HepG2 (cell line): ENCODE measurements around the gene TTC28. TPM values are rescaled to one million over a fixed set of nuclear protein-coding genes. Genes with fewer than 3 reads are reported as not detected.

Source experiments
- ATAC-seq: fragments of 200-7000 bp; cut with Tn5 transposase; 3 replicates; pipeline ENCODE4 v1.9.1; 2020; ENCODE audit warnings: mild to moderate bottlenecking, moderate library complexity
- BruUV-seq: library from RNA; stranded (reverse); fragments of 400-500 nt; replicated peaks from 2 replicates; lab custom pipeline; 2021; lab: Mats Ljungman, UMichigan
- CTCF ChIA-PET: fragments of 300-600 bp; formaldehyde crosslinking; extraction: SDS; loops from one replicate; lab custom pipeline; 2021; ENCODE audit warnings: low total read pairs, inconsistent platforms, low intra/inter-chr PET ratio; lab: Yijun Ruan, JAX
- POLR2A ChIA-PET: fragments of 350-600 bp; sonication (Branson Sonifier 250); formaldehyde crosslinking; loops from one replicate; lab custom pipeline; 2020; ENCODE audit warnings: antibody characterized with exemption, inconsistent platforms; lab: Yijun Ruan, JAX
- DNase-seq: peaks from one replicate; pipeline ENCODE4 v3.0.0-alpha.2; 2015; ENCODE audit warnings: low spot score
- FAIRE-seq: peaks from 3 replicates; lab custom pipeline; 2011; peaks lifted over from hg19 to GRCh38; lab: Jason Lieb, UNC
- H2AFZ ChIP-seq: one replicate; pipeline ENCODE4 v1.6.1; 2011; ENCODE audit warnings: low read length, inconsistent platforms
- H3K27ac ChIP-seq: fragments of 300-600 bp; 3 replicates; pipeline ENCODE4 v1.8.0; 2011; ENCODE audit warnings: mixed run types, mild to moderate bottlenecking, mixed read lengths, low read length, inconsistent platforms; ENCODE audit not compliant: insufficient read depth; ENCODE audit errors: extremely low read length
- H3K27me3 ChIP-seq, 2 experiments: fragments of 200-600 bp in 1 of 2; 2 replicates in 1 of 2; 3 replicates in 1 of 2; pipeline versions ENCODE4 v1.6.0 to v1.8.0; 2011; ENCODE audit warnings: low read length in 2 of 2, mild to moderate bottlenecking in 2 of 2, moderate library complexity in 2 of 2, inconsistent platforms in 1 of 2; ENCODE audit not compliant: insufficient read depth in 2 of 2, control insufficient read depth in 1 of 2
- H3K36me3 ChIP-seq, 2 experiments: fragments of 200-600 bp in 1 of 2; replicated peaks in 1 of 2; 2 replicates in 1 of 2; 3 replicates in 1 of 2; pipeline versions ENCODE4 v1.5.1 to v1.8.0; 2011; ENCODE audit warnings: low read length in 2 of 2, inconsistent platforms in 1 of 2; ENCODE audit not compliant: insufficient read depth in 2 of 2, control insufficient read depth in 1 of 2
- H3K4me1 ChIP-seq: 2 replicates; pipeline ENCODE4 v1.5.1; 2012; ENCODE audit warnings: low read length, inconsistent platforms; ENCODE audit not compliant: insufficient read depth
- H3K4me2 ChIP-seq: 2 replicates; pipeline ENCODE4 v1.6.0; 2011; ENCODE audit warnings: low read depth, low read length, inconsistent platforms
- H3K4me3 ChIP-seq, 3 experiments: fragments of 200-600 bp in 1 of 3; sonication (generic), shearing (Covaris generic) in 1 of 3; replicated peaks in 1 of 3; 2 replicates each; pipeline ENCODE4 v1.5.1; 2011 to 2016; ENCODE audit warnings: low read length in 3 of 3, inconsistent platforms in 2 of 3, low read depth in 2 of 3, mild to moderate bottlenecking in 2 of 3, control low read depth in 1 of 3, mixed read lengths in 1 of 3; ENCODE audit not compliant: insufficient read depth in 1 of 3
- H3K79me2 ChIP-seq: one replicate; pipeline ENCODE4 v1.6.1; 2011; ENCODE audit warnings: low read length, inconsistent platforms; ENCODE audit not compliant: insufficient read depth
- H3K9ac ChIP-seq: 2 replicates; pipeline ENCODE4 v1.6.0; 2011; ENCODE audit warnings: mild to moderate bottlenecking, low read depth, low read length, inconsistent platforms; ENCODE audit not compliant: insufficient read depth
- H3K9me3 ChIP-seq: 2 replicates; pipeline ENCODE4 v1.5.1; 2012; ENCODE audit warnings: mild to moderate bottlenecking, low read length
- H4K20me1 ChIP-seq: 2 replicates; pipeline ENCODE4 v1.6.0; 2011; ENCODE audit warnings: inconsistent platforms, mild to moderate bottlenecking, low read length, moderate library complexity; ENCODE audit not compliant: insufficient read depth
- MEIS1 ChIP-seq: sonication (generic); formaldehyde crosslinking; IDR thresholded peaks from 2 replicates; pipeline ENCODE4 v1.9.0; 2021; ENCODE audit warnings: mild to moderate bottlenecking, missing genetic modification reagents, moderate library complexity, borderline replicate concordance
- ONECUT2 ChIP-seq: sonication (generic); formaldehyde crosslinking; IDR thresholded peaks from 2 replicates; pipeline ENCODE4 v1.4.0; 2020; ENCODE audit warnings: missing genetic modification reagents
- PLRG1 ChIP-seq: fragments of 450-650 bp; conservative IDR thresholded peaks from 2 replicates; pipeline ENCODE4 v1.6.1; 2016
- RARG ChIP-seq: sonication (generic); formaldehyde crosslinking; IDR thresholded peaks from 2 replicates; pipeline ENCODE4 v1.4.0; 2020; ENCODE audit warnings: low read depth, mild to moderate bottlenecking, missing genetic modification reagents
- TAF15 ChIP-seq: fragments of 200-400 bp; formaldehyde crosslinking; IDR thresholded peaks from one replicate; pipeline ENCODE4 v1.6.1; 2018; ENCODE audit warnings: mild to moderate bottlenecking, low read depth, low read length; ENCODE audit not compliant: poor library complexity, severe bottlenecking
- ZNF207 ChIP-seq: fragments of 450-650 bp; IDR thresholded peaks from 2 replicates; pipeline ENCODE4 v1.6.1; 2016; ENCODE audit warnings: antibody characterized with exemption, borderline replicate concordance
- ZNF607 ChIP-seq: sonication (generic); formaldehyde crosslinking; IDR thresholded peaks from 2 replicates; pipeline ENCODE4 v1.5.1; 2020; ENCODE audit warnings: missing genetic modification reagents, mild to moderate bottlenecking, borderline replicate concordance
- ZNF788 ChIP-seq: sonication (generic); formaldehyde crosslinking; IDR thresholded peaks from 2 replicates; pipeline ENCODE4 v1.5.0; 2020; ENCODE audit warnings: mild to moderate bottlenecking, missing genetic modification reagents, borderline replicate concordance
- ZNF841 ChIP-seq: sonication (generic); formaldehyde crosslinking; IDR thresholded peaks from 2 replicates; pipeline ENCODE4 v1.8.1; 2023; ENCODE audit warnings: missing genetic modification reagents, borderline replicate concordance
- WGBS: methylation state at CpG from one replicate; pipeline ENCODE4 v1.1.6; 2017; ENCODE audit warnings: low lambda C conversion rate; 5-methylcytosine and 5-hydroxymethylcytosine counted together
- in situ Hi-C: cut with HindIII; loops from 2 replicates; pipeline ENCODE4 v1.10.0; 2017; ENCODE audit warnings: low pct_unique_long_range_greater_than_20kb; ENCODE audit not compliant: extremely low pct_ligation_motif_present
- intact Hi-C: fragments of 100-400 bp; cut with micrococcal nuclease; formaldehyde crosslinking; loops from one replicate; pipeline ENCODE4 v1.10.0; 2022; ENCODE audit not compliant: unreplicated experiment
- polyA plus RNA-seq, 8 experiments: library from polyadenylated mRNA; depleted of rRNA in 3 of 8; stranded (reverse) in 7 of 8; unstranded in 1 of 8; fragments of >200 nt; fragmentation: Illumina TruSeq in 4 of 8; extraction: Trizol in 4 of 8; gene quantifications; 2 replicates each; pipeline versions ENCODE4 v1.2.1 to v1.2.3, GENCODE V29; 2011 to 2016; ENCODE audit warnings: low read depth in 4 of 8, missing spikeins in 1 of 8, mixed read lengths in 1 of 8; ENCODE audit not compliant: insufficient read depth in 1 of 8
- total RNA-seq, 5 experiments: library from RNA; depleted of rRNA; stranded (reverse); fragments of >200 nt; fragmentation: Illumina TruSeq; extraction: Trizol; gene quantifications; 2 replicates each; pipeline ENCODE4 v1.2.3, GENCODE V29; 2016; ENCODE audit warnings: low read depth in 1 of 5
- TF ChIP-seq, protein P1 (sequence below): sonication (generic); formaldehyde crosslinking; IDR thresholded peaks from 2 replicates; pipeline ENCODE4 v1.5.1; 2020; ENCODE audit warnings: mild to moderate bottlenecking, missing genetic modification reagents

The TTC28 gene
- total and polyA plus RNA-seq, 2 of the 13 experiments (the other 11 are each of a cell fraction or from before 2014, with no cell fraction given): 4.2 to 13.1 TPM

- TF ChIP-seq, protein P1, sequence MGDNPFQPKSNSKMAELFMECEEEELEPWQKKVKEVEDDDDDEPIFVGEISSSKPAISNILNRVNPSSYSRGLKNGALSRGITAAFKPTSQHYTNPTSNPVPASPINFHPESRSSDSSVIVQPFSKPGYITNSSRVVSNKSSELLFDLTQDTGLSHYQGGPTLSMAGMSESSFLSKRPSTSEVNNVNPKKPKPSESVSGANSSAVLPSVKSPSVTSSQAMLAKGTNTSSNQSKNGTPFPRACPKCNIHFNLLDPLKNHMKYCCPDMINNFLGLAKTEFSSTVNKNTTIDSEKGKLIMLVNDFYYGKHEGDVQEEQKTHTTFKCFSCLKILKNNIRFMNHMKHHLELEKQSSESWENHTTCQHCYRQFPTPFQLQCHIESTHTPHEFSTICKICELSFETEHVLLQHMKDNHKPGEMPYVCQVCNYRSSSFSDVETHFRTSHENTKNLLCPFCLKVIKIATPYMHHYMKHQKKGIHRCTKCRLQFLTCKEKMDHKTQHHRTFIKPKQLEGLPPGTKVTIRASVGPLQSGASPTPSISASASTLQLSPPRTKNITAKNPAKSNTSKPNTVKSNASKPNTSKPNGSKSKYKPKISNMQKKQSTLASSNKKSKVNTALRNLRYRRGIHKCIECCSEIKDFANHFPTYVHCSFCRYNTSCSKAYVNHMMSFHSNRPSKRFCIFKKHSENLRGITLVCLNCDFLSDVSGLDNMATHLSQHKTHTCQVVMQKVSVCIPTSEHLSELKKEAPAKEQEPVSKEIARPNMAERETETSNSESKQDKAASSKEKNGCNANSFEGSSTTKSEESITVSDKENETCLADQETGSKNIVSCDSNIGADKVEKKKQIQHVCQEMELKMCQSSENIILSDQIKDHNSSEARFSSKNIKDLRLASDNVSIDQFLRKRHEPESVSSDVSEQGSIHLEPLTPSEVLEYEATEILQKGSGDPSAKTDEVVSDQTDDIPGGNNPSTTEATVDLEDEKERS (CRISPR knock-in tag): no peak
- TF ChIP-seq RARG: no peak
Measured at GRCh38 chr22:28237112-28237511, 442.5 kb downstream of the TTC28 start (continued).

DNA sequence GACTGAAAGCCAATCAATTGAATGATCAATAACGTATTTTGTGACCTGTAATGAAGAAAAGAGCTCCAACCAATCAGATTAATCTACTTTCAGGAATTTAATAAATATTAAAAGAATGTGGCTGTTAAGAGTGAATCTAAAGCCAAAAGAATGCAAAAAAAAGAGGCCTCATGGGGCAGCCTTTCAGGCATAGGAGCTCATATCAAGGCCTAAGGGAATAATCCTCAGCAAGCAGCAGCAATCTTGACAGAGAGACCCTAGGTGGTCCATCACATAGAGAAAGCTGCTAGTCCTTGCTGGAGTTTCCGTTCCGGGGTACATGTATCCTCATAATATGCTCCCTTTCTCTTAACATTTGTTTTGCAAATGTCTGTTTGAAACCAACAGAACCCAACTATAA, 447.4 kb downstream of the TTC28 start:
- in situ Hi-C loops: no loop called here

More for the DNA sequence above, 447.4 kb downstream of the TTC28 start:
- no peak overlapping the region for H3K4me2 ChIP-seq
- H3K36me3 ChIP-seq: no peaks in the 10 kb centered on the region
- intact Hi-C loops: no loop called here
- H3K4me3 ChIP-seq: no peak overlapping the region
- ATAC-seq: no peak
- peaks cover 15% of the 10 kb centered on the region for H3K4me1 ChIP-seq
- no peaks in the 10 kb centered on the region for H3K79me2 ChIP-seq
- no peak for FAIRE-seq
- no peaks in the 10 kb centered on the region for H4K20me1 ChIP-seq
- TF ChIP-seq TAF15 (no peak), ONECUT2 (CRISPR knock-in tag) (no peak), ZNF607 (CRISPR knock-in tag) (no peak), ZNF207 (no peak), ZNF788 (no peak), PLRG1 (no peak), MEIS1 (CRISPR knock-in tag) (no peak), ZNF841 (CRISPR knock-in tag) (no peak)
- TF ChIP-seq, all 625 proteins: peak for 0
- H3K9ac ChIP-seq: no peak overlapping the region
- DNase-seq: no peak
- BruUV-seq: no TSS peak
- CTCF ChIA-PET: no interaction called here
- no peaks in the 10 kb centered on the region for H3K9me3 ChIP-seq
- POLR2A ChIA-PET: no interaction called here
- H3K27ac ChIP-seq: no peak overlapping the region
- WGBS: 98% methylated on average over 3 of the region's 3 CpGs
- no peak overlapping the region for H2AFZ ChIP-seq
- H3K27me3 ChIP-seq: no peaks in the 10 kb centered on the region
